ENCODE results near the gene MACROH2A2.
A peak's percentile ranks its signal among the peaks of the same experiment; 100 is the strongest.
"Not testable (repeated sequence)": the region's sequence is repeated elsewhere in the genome, so short reads cannot be mapped to it uniquely, and the experiment has no call there.

MACROH2A2 gene

GRCh38 chr10:70123166-70123565 lies 70.5 kb downstream of the MACROH2A2 start:
- not testable (repeated sequence) for H3K36me3 ChIP-seq (ENCODE audit: control insufficient read depth, insufficient read depth, low read length); H3K9me3 ChIP-seq (ENCODE audit: control insufficient read depth, insufficient read depth, low read length); H3K9ac ChIP-seq (ENCODE audit: low read depth, low read length); H3K4me3 ChIP-seq (ENCODE audit: low read depth, low read length); H3K4me1 ChIP-seq (ENCODE audit: control insufficient read depth, insufficient read depth, low read length); H3K27me3 ChIP-seq (ENCODE audit: control insufficient read depth, insufficient read depth, low read length)

- Histone ChIP-seq H3K36me3 (ENCODE audit: control insufficient read depth, insufficient read depth, low read length) (no peaks in the 10 kb centered on the region), H3K4me1 (ENCODE audit: control insufficient read depth, insufficient read depth, low read length) (no peaks in the 10 kb centered on the region), H3K9ac (ENCODE audit: low read depth, low read length) (no peak overlapping the region), H3K4me3 (ENCODE audit: low read depth, low read length) (no peak overlapping the region), H3K9me3 (ENCODE audit: control insufficient read depth, insufficient read depth, low read length) (no peaks in the 10 kb centered on the region), H3K27me3 (ENCODE audit: control insufficient read depth, insufficient read depth, low read length) (no peaks in the 10 kb centered on the region)
Measured at GRCh38 chr10:70123817-70124216, 71.2 kb downstream of the MACROH2A2 start.

- H3K9me3 ChIP-seq (ENCODE audit: control insufficient read depth, insufficient read depth, low read length): no peaks in the 10 kb centered on the region
- no peaks in the 10 kb centered on the region for H3K27me3 ChIP-seq (ENCODE audit: control insufficient read depth, insufficient read depth, low read length)
- no peak overlapping the region for H3K4me3 ChIP-seq (ENCODE audit: low read depth, low read length)
- no peak overlapping the region for H3K9ac ChIP-seq (ENCODE audit: low read depth, low read length)
- H3K36me3 ChIP-seq (ENCODE audit: control insufficient read depth, insufficient read depth, low read length): no peaks in the 10 kb centered on the region
- no peaks in the 10 kb centered on the region for H3K4me1 ChIP-seq (ENCODE audit: control insufficient read depth, insufficient read depth, low read length)
Measured at GRCh38 chr10:70124415-70124814, 71.8 kb downstream of the MACROH2A2 start.

GRCh38 chr10:70124918-70125317 lies 72.3 kb downstream of the MACROH2A2 start:
- Histone ChIP-seq H3K4me1 (ENCODE audit: control insufficient read depth, insufficient read depth, low read length) (no peaks in the 10 kb centered on the region), H3K9me3 (ENCODE audit: control insufficient read depth, insufficient read depth, low read length) (no peaks in the 10 kb centered on the region), H3K4me3 (ENCODE audit: low read depth, low read length) (no peak overlapping the region), H3K27me3 (ENCODE audit: control insufficient read depth, insufficient read depth, low read length) (no peaks in the 10 kb centered on the region), H3K9ac (ENCODE audit: low read depth, low read length) (no peak overlapping the region), H3K36me3 (ENCODE audit: control insufficient read depth, insufficient read depth, low read length) (no peaks in the 10 kb centered on the region)

GRCh38 chr10:70125918-70126552 lies 73.4 kb downstream of the MACROH2A2 start:
- Histone ChIP-seq H3K27me3 (ENCODE audit: control insufficient read depth, insufficient read depth, low read length) (no peaks in the 10 kb centered on the region), H3K4me1 (ENCODE audit: control insufficient read depth, insufficient read depth, low read length) (no peaks in the 10 kb centered on the region), H3K9ac (ENCODE audit: low read depth, low read length) (no peak overlapping the region), H3K4me3 (ENCODE audit: low read depth, low read length) (no peak overlapping the region), H3K36me3 (ENCODE audit: control insufficient read depth, insufficient read depth, low read length) (no peaks in the 10 kb centered on the region), H3K9me3 (ENCODE audit: control insufficient read depth, insufficient read depth, low read length) (no peaks in the 10 kb centered on the region)

GRCh38 chr10:70126700-70127395 lies 74.2 kb downstream of the MACROH2A2 start:
- Histone ChIP-seq H3K27me3 (ENCODE audit: control insufficient read depth, insufficient read depth, low read length) (peaks cover 4% of the 10 kb centered on the region), H3K9ac (ENCODE audit: low read depth, low read length) (no peak overlapping the region), H3K36me3 (ENCODE audit: control insufficient read depth, insufficient read depth, low read length) (no peaks in the 10 kb centered on the region), H3K9me3 (ENCODE audit: control insufficient read depth, insufficient read depth, low read length) (no peaks in the 10 kb centered on the region), H3K4me1 (ENCODE audit: control insufficient read depth, insufficient read depth, low read length) (peaks cover 2% of the 10 kb centered on the region), H3K4me3 (ENCODE audit: low read depth, low read length) (no peak overlapping the region)

- Histone ChIP-seq H3K9me3 (ENCODE audit: control insufficient read depth, insufficient read depth, low read length) (no peaks in the 10 kb centered on the region), H3K27me3 (ENCODE audit: control insufficient read depth, insufficient read depth, low read length) (peaks cover 15% of the 10 kb centered on the region), H3K36me3 (ENCODE audit: control insufficient read depth, insufficient read depth, low read length) (no peaks in the 10 kb centered on the region), H3K4me3 (ENCODE audit: low read depth, low read length) (no peak overlapping the region), H3K4me1 (ENCODE audit: control insufficient read depth, insufficient read depth, low read length) (peaks cover 7% of the 10 kb centered on the region), H3K9ac (ENCODE audit: low read depth, low read length) (no peak overlapping the region)
Measured at GRCh38 chr10:70130878-70131559, 78.4 kb downstream of the MACROH2A2 start.

GRCh38 chr10:70131560-70131937 lies 78.9 kb downstream of the MACROH2A2 start:
- no peak overlapping the region for H3K9ac ChIP-seq (ENCODE audit: low read depth, low read length)
- H3K4me1 ChIP-seq (ENCODE audit: control insufficient read depth, insufficient read depth, low read length): peaks cover 7% of the 10 kb centered on the region
- peak overlapping the region; percentile 66 for H3K4me3 ChIP-seq (ENCODE audit: low read depth, low read length)

GRCh38 chr10:70132098-70133029 lies 79.7 kb downstream of the MACROH2A2 start, which contains the start of gene AIFM2:
Gene AIFM2, minus strand, starts transcription at chr10:70132825. Its CDS starts 8,741 bp downstream, at chr10:70124084.
- peaks cover 7% of the 10 kb centered on the region for H3K4me1 ChIP-seq (ENCODE audit: control insufficient read depth, insufficient read depth, low read length)
- H3K36me3 ChIP-seq (ENCODE audit: control insufficient read depth, insufficient read depth, low read length): no peaks in the 10 kb centered on the region
- H3K4me3 ChIP-seq (ENCODE audit: low read depth, low read length): peak within 1 kb of the TSS; percentile 66
- H3K9ac ChIP-seq (ENCODE audit: low read depth, low read length): peak within 1 kb of the TSS; percentile 77
- H3K27me3 ChIP-seq (ENCODE audit: control insufficient read depth, insufficient read depth, low read length): peaks cover 15% of the 10 kb centered on the region
- no peaks in the 10 kb centered on the region for H3K9me3 ChIP-seq (ENCODE audit: control insufficient read depth, insufficient read depth, low read length)

More at GRCh38 chr10:70131560-70131937, 78.9 kb downstream of the MACROH2A2 start:
- Histone ChIP-seq H3K27me3 (ENCODE audit: control insufficient read depth, insufficient read depth, low read length) (peaks cover 15% of the 10 kb centered on the region), H3K36me3 (ENCODE audit: control insufficient read depth, insufficient read depth, low read length) (no peaks in the 10 kb centered on the region), H3K9me3 (ENCODE audit: control insufficient read depth, insufficient read depth, low read length) (no peaks in the 10 kb centered on the region)

GRCh38 chr10:70135046-70135445 lies 82.4 kb downstream of the MACROH2A2 start:
- H3K4me3 ChIP-seq (ENCODE audit: low read depth, low read length): no peak overlapping the region
- peaks cover 15% of the 10 kb centered on the region for H3K27me3 ChIP-seq (ENCODE audit: control insufficient read depth, insufficient read depth, low read length)
- no peaks in the 10 kb centered on the region for H3K36me3 ChIP-seq (ENCODE audit: control insufficient read depth, insufficient read depth, low read length)
- H3K9ac ChIP-seq (ENCODE audit: low read depth, low read length): no peak overlapping the region
- H3K4me1 ChIP-seq (ENCODE audit: control insufficient read depth, insufficient read depth, low read length): peaks cover 7% of the 10 kb centered on the region
- H3K9me3 ChIP-seq (ENCODE audit: control insufficient read depth, insufficient read depth, low read length): no peaks in the 10 kb centered on the region

- H3K4me3 ChIP-seq (ENCODE audit: low read depth, low read length): no peak overlapping the region
- H3K4me1 ChIP-seq (ENCODE audit: control insufficient read depth, insufficient read depth, low read length): peaks cover 7% of the 10 kb centered on the region
- no peaks in the 10 kb centered on the region for H3K9me3 ChIP-seq (ENCODE audit: control insufficient read depth, insufficient read depth, low read length)
- no peaks in the 10 kb centered on the region for H3K36me3 ChIP-seq (ENCODE audit: control insufficient read depth, insufficient read depth, low read length)
- no peak overlapping the region for H3K9ac ChIP-seq (ENCODE audit: low read depth, low read length)
- peaks cover 15% of the 10 kb centered on the region for H3K27me3 ChIP-seq (ENCODE audit: control insufficient read depth, insufficient read depth, low read length)
Measured at GRCh38 chr10:70135684-70136083, 83.0 kb downstream of the MACROH2A2 start.

Measured in iPS-15b (cell line).